NB4 (cell line): ENCODE measurements around the gene TXLNB.

Experiments used
- DNase-seq: peaks from one replicate; pipeline ENCODE4 v3.0.0; 2010; ENCODE audit warnings: low read depth
- H3K4me3 ChIP-seq: one replicate; pipeline ENCODE4 v1.5.1; 2011; ENCODE audit warnings: mild to moderate bottlenecking, low read depth, low read length, moderate library complexity
- CTCF ChIP-seq: IDR thresholded peaks from one replicate; pipeline ENCODE4 v1.5.1; 2012; ENCODE audit warnings: low read depth, low read length
- MAX ChIP-seq: IDR thresholded peaks from 2 replicates; pipeline ENCODE4 v1.6.1; 2011; ENCODE audit warnings: low read depth, low read length
- MYC ChIP-seq: IDR thresholded peaks from 2 replicates; pipeline ENCODE4 v1.6.1; 2011; ENCODE audit warnings: low read depth, low read length
- POLR2A ChIP-seq: IDR thresholded peaks from 2 replicates; pipeline ENCODE4 v1.6.1; 2011; ENCODE audit warnings: mild to moderate bottlenecking; ENCODE audit not compliant: insufficient read length; ENCODE audit errors: extremely low read depth

TXLNB gene

DNA sequence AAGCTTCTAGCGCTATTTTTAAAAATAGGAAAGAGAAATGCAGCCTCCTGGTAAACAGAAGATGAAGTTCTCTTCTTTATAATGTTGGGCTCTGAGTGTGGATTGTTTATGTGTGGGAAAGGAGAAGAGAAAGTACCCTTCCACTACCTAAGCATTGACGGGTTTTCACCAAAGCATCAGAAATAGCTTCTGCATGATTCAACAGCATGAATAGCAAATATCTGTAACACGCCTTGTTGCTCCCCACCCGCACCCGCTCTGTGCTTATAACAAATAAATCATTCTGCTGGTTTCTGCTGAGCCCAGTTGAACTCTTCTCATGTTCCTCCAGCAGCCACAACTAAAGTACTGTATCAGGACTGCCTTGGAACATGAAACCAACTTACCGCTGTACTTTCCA is 20.7 kb downstream of the TXLNB start:
- TF ChIP-seq CTCF (no peak), MYC (no peak), POLR2A (no peak), MAX (no peak)

DNA sequence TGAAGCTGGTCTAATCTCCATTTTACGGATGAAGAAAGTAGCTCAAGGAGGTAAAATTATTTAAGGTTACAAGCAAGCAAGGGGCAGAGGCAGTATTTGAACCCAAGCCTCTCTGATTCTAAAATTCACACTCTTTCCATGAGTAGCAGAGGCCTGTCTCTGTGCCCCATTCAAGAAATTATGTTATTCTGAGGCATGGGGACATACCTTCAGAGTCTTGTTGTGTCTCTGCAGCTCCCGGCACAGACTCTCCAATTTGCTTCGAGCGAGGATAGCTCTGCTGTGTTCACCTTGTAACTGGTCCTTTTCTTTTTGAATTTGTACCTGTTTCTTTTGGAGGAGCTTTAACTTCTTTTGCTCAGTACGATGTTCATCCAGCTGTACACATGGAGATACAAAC is 21.5 kb downstream of the TXLNB start:
- TF ChIP-seq MYC: no peak
- no peak for DNase-seq
- H3K4me3 ChIP-seq: no peak overlapping the region

More for the DNA sequence above, 20.7 kb downstream of the TXLNB start:
- DNase-seq: no peak
- H3K4me3 ChIP-seq: no peak overlapping the region

GRCh38 chr6:139265512-139266190 is 26.1 kb downstream of the TXLNB start:
- TF ChIP-seq MYC: no peak
- TF ChIP-seq POLR2A: no peak
- TF ChIP-seq MAX: no peak
- TF ChIP-seq CTCF: no peak

GRCh38 chr6:139262519-139263300 is 29.1 kb downstream of the TXLNB start:
- DNase-seq: no peak
- TF ChIP-seq POLR2A (no peak), MYC (no peak), MAX (no peak), CTCF (no peak)
- no peak overlapping the region for H3K4me3 ChIP-seq

More at GRCh38 chr6:139265512-139266190, 26.1 kb downstream of the TXLNB start:
- no peak for DNase-seq
- no peak overlapping the region for H3K4me3 ChIP-seq

- TF ChIP-seq MYC: no peak
- TF ChIP-seq CTCF: no peak
- no peak for TF ChIP-seq MAX
- no peak for TF ChIP-seq POLR2A
- no peak for DNase-seq
- no peak overlapping the region for H3K4me3 ChIP-seq
Observed at GRCh38 chr6:139257821-139258398, 33.9 kb downstream of the TXLNB start.

DNA sequence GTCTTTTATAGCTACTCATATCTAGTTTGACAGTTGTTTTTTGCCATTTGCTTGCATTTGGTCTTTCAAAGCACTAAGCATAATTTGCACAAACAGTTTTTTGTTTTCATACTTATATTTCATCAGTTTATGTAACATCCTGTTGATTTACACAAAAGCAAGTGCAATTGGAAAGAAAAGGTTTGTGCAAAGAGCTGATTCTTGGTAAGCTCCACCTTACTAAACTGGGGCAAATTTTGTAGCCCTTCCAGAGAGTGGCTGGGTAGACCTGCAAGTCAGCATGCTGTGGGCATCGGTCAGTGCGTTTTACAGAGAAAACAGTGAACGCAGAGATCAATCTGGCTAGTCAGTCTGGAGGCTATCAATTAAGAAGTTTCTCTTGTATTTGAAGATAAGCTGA is 34.5 kb downstream of the TXLNB start:
- no peak overlapping the region for H3K4me3 ChIP-seq
- DNase-seq: no peak
- TF ChIP-seq MYC (no peak), CTCF (no peak), POLR2A (no peak), MAX (no peak)
